ENCODE data around the gene ADGRD2. TPM values are rescaled to one million over a fixed set of nuclear protein-coding genes. Genes with fewer than 3 reads are reported as not detected.

Gene ADGRD2
- total RNA-seq, 1 experiment from 2014 or later = not detected

DNA sequence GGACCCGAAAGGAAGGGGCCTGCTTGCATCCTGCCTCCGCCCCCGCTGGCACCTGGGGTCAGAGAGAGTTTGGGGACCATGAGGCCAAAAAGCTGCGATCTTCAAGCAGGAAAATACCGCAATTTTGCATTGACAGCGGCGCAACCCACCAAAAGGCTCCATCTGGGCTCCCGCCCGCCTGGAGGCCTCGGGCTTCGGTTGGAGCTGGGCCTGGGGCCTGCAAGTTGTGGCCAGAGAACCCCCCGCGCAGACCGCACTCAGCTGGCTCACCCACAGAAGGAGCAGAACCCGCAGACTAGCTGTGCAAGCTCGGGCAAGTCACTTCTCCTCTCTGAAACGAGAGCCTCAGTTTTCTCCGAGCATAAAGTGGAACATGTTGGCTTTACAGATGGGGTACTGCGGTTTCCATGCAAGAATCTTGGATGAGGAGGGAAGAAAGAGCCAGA, 55.7 kb downstream of the ADGRD2 start:
- Mint-ChIP-seq H3K27ac (ENCODE audit: unreplicated experiment) (no peak overlapping the region), H3K4me1 (ENCODE audit: low read depth, unreplicated experiment) (peaks cover 9% of the 10 kb centered on the region), H3K36me3 (ENCODE audit: insufficient read depth, unreplicated experiment) (no peaks in the 10 kb centered on the region), H3K4me3 (ENCODE audit: low read depth, unreplicated experiment) (no peak overlapping the region), H3K9me3 (ENCODE audit: low read depth, unreplicated experiment) (no peaks in the 10 kb centered on the region), H3K27me3 (ENCODE audit: unreplicated experiment) (peaks cover 49% of the 10 kb centered on the region)
- DNase-seq = no peak
- intact Hi-C loops (cut with micrococcal nuclease; ENCODE audit: unreplicated experiment) = no loop called here
- CTCF ChIA-PET = interaction anchor here (1.0 kb wide), 1 partner anchor 11 kb away, joined by 3 read pairs; no protein-coding TSS in a partner anchor
- TF ChIP-seq, protein P1, sequence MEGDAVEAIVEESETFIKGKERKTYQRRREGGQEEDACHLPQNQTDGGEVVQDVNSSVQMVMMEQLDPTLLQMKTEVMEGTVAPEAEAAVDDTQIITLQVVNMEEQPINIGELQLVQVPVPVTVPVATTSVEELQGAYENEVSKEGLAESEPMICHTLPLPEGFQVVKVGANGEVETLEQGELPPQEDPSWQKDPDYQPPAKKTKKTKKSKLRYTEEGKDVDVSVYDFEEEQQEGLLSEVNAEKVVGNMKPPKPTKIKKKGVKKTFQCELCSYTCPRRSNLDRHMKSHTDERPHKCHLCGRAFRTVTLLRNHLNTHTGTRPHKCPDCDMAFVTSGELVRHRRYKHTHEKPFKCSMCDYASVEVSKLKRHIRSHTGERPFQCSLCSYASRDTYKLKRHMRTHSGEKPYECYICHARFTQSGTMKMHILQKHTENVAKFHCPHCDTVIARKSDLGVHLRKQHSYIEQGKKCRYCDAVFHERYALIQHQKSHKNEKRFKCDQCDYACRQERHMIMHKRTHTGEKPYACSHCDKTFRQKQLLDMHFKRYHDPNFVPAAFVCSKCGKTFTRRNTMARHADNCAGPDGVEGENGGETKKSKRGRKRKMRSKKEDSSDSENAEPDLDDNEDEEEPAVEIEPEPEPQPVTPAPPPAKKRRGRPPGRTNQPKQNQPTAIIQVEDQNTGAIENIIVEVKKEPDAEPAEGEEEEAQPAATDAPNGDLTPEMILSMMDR (IDR thresholded peaks at IDR 0.05; ENCODE audit: unreplicated experiment) = no peak
- BruUV-seq (replicated peaks) = no TSS peak

DNA sequence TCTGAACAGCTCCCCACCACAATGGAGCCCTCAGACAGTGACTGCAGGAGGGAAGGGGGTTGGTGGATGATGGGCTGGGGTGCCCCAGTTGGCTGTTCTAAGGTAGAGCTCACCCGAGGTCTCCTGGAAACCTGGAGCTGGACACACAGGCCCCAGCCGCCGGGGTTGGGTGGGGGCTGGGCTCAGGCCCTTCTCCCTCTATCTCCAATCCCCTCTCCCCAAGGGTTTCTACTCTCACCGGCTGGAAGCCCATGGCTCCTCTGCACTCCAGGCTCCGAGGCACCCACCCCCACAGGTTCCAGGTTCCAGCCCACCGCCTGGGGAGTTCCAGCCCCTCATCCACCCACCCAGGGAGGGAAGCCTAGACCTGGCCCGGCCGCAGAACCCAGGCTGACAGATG, 56.2 kb downstream of the ADGRD2 start:
- Mint-ChIP-seq H3K27ac (ENCODE audit: unreplicated experiment) (no peak overlapping the region), H3K36me3 (ENCODE audit: insufficient read depth, unreplicated experiment) (no peaks in the 10 kb centered on the region), H3K4me1 (ENCODE audit: low read depth, unreplicated experiment) (peaks cover 11% of the 10 kb centered on the region), H3K9me3 (ENCODE audit: low read depth, unreplicated experiment) (no peaks in the 10 kb centered on the region), H3K27me3 (ENCODE audit: unreplicated experiment) (peaks cover 44% of the 10 kb centered on the region), H3K4me3 (ENCODE audit: low read depth, unreplicated experiment) (no peak overlapping the region)
- intact Hi-C loops (cut with micrococcal nuclease; ENCODE audit: unreplicated experiment) = no loop called here
- TF ChIP-seq, protein P1 (IDR thresholded peaks at IDR 0.05; ENCODE audit: unreplicated experiment) = no peak
- DNase-seq = no peak
- CTCF ChIA-PET = interaction anchor here (1.0 kb wide), 1 partner anchor 11 kb away, joined by 3 read pairs; no protein-coding TSS in a partner anchor
- BruUV-seq (replicated peaks) = no TSS peak

GRCh38 chr9:124506931-124507879, 57.0 kb downstream of the ADGRD2 start, which contains the start of gene NR5A1:
Gene NR5A1, minus strand, starts transcription at chr9:124507399. Its CDS starts 4,004 bp downstream, at chr9:124503395.
- Mint-ChIP-seq H3K4me1 (ENCODE audit: low read depth, unreplicated experiment) (peaks cover 18% of the 10 kb centered on the region), H3K27me3 (ENCODE audit: unreplicated experiment) (peaks cover 39% of the 10 kb centered on the region), H3K36me3 (ENCODE audit: insufficient read depth, unreplicated experiment) (no peaks in the 10 kb centered on the region), H3K9me3 (ENCODE audit: low read depth, unreplicated experiment) (no peaks in the 10 kb centered on the region), H3K27ac (ENCODE audit: unreplicated experiment) (no peak within 1 kb of the TSS), H3K4me3 (ENCODE audit: low read depth, unreplicated experiment) (no peak within 1 kb of the TSS)
- TF ChIP-seq, protein P1 (IDR thresholded peaks at IDR 0.05; ENCODE audit: unreplicated experiment) = no peak
- DNase-seq = no peak
- BruUV-seq (replicated peaks) = no TSS peak
- CTCF ChIA-PET = no interaction called here
- intact Hi-C loops (cut with micrococcal nuclease; ENCODE audit: unreplicated experiment) = no loop called here

GRCh38 chr9:124507880-124508423, 57.7 kb downstream of the ADGRD2 start:
- peaks cover 19% of the 10 kb centered on the region for H3K4me1 Mint-ChIP-seq (ENCODE audit: low read depth, unreplicated experiment)
- peaks cover 39% of the 10 kb centered on the region for H3K27me3 Mint-ChIP-seq (ENCODE audit: unreplicated experiment)
- no TSS peak for BruUV-seq (replicated peaks)
- no peaks in the 10 kb centered on the region for H3K9me3 Mint-ChIP-seq (ENCODE audit: low read depth, unreplicated experiment)
- CTCF ChIA-PET = no interaction called here
- TF ChIP-seq, protein P1 (IDR thresholded peaks at IDR 0.05; ENCODE audit: unreplicated experiment) = no peak
- intact Hi-C loops (cut with micrococcal nuclease; ENCODE audit: unreplicated experiment) = no loop called here
- no peak overlapping the region for H3K4me3 Mint-ChIP-seq (ENCODE audit: low read depth, unreplicated experiment)
- no peak for DNase-seq
- no peaks in the 10 kb centered on the region for H3K36me3 Mint-ChIP-seq (ENCODE audit: insufficient read depth, unreplicated experiment)
- H3K27ac Mint-ChIP-seq (ENCODE audit: unreplicated experiment) = no peak overlapping the region

Measured in Calu3 (cell line).